Inflammatory macrophage treated with lipopolysaccharide for 1 hour (primary cell): ENCODE results near the gene ABCA4.
A peak's percentile ranks its signal among the peaks of the same experiment; 100 is the strongest.

ENCODE experiments used
- DNase-seq, 2 donors: peaks; one replicate each; pipeline ENCODE4 v3.0.0-alpha.2; 2020 to 2022

ABCA4 gene

GRCh38 chr1:94048413-94049164 is 72.4 kb downstream of the ABCA4 start:
- DNase-seq = no peak

GRCh38 chr1:94047949-94048348 is 73.0 kb downstream of the ABCA4 start:
- no peak for DNase-seq

- DNase-seq = peak; percentile 36 to 67
Observed at GRCh38 chr1:94045465-94046056, 75.4 kb downstream of the ABCA4 start.

DNA sequence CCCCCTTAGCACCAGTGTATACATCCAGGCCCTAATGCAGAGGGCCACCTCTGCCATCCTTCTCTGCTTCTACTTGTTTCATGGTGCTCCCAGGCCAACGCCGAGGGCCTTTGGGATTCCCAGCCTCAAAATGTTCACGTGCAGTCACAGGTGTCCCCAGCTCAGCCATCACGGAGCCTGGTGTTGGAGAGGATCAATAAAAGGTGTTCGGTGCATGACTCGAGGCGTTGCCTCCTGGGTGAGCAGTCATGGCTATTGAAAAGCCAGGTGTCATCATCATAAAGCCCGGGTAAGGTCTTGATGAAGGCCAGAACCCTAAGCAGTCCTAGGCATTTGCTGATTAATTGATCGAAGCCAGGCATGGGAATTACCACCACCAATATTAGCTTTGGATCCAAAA is 76.1 kb downstream of the ABCA4 start:
- no peak for DNase-seq

GRCh38 chr1:94044290-94044790 is 76.6 kb downstream of the ABCA4 start:
- peak in 1 of 2 donors; percentile 10 for DNase-seq

DNA sequence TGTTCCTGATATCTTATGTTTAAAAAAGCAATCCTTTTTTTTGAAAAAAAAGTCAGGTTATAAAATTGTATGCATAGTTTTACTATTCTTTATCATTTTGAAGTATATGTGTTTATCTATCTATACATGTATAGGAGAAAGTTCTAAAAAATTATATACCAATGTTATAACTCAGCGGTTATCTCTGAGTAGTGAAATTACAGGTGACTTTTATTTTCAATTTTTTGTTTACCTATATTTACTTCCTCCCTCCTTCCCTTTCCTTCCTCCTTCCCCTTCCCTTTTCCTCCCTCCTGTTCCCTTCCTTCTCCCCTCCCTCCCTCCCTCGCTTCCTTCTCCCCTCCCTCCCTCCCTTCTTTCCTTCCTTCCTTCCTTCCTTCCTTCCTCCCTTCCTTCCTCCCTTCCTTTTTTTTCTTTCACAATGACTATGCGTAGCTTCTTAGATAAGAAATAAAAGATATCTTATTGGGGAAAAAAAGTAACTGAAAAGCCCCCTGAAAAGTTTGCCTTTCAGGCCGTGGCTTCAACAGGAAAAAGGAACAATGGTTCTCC is 77.1 kb downstream of the ABCA4 start:
- DNase-seq = no peak

- no peak for DNase-seq
Observed at GRCh38 chr1:94042388-94042787, 78.6 kb downstream of the ABCA4 start.

GRCh38 chr1:94039871-94040569 is 80.9 kb downstream of the ABCA4 start:
- no peak for DNase-seq

- peak; percentile 42 to 81 for DNase-seq
Observed at GRCh38 chr1:94039514-94039870, 81.5 kb downstream of the ABCA4 start.

DNA sequence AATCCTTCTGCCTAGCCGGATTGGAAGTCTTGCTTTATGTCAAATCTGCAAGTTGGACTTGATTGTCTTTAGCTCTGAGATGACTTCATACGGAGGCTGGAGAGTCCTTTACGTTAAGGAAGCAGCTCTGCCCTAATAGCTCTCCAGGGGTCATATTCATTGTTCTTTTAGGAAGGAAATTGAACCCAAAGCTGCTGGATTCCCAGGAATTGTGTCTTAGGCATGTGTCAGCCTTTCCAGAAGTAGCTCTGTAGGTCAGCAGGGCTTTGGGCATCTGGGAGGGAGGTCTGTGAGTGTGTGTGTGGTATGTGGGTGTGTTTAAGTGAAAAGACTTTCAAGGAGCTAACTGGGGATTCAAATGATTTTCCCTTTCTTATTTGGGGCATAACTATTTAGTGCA is 82.4 kb downstream of the ABCA4 start:
- no peak for DNase-seq

DNA sequence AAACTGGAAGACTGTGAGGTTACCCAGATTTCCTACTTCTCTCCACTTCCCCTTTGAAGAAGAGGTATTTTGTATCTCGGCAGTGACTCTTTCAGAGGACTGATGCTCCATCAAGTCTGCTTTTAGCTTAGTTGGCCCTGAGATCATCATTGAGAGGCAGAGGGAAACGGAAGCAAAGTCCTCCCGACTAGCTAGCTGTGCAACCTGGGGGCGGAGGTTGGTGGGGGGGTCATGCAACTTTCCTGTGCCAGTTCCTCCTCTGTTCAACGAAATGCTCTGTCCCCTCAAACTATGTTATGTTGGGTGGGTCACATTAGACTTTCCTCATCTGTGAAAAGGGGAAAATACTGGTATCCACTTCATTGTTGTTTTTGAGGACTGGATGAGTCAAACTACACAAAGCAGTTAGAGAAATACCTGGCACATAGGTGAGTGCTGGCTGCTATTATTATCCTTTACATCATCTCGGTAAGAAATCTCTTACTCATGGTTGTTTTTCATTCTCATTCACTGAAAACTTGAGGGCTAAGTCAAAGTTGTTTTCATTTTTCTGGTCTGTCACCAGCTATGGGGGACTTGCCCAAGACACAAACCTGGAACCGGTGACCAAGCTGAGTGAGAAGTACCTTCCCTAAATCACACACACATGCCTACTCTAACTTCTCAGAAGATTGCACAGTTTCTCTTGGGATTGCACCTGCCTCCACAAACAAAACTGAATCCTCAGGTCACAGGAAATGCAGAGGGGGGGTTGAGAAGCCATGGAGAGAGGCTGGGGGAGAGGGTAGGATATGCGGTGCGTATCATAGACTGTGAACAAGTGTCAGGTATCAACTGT is 83.3 kb downstream of the ABCA4 start:
- peak; percentile 11 to 17 for DNase-seq

DNA sequence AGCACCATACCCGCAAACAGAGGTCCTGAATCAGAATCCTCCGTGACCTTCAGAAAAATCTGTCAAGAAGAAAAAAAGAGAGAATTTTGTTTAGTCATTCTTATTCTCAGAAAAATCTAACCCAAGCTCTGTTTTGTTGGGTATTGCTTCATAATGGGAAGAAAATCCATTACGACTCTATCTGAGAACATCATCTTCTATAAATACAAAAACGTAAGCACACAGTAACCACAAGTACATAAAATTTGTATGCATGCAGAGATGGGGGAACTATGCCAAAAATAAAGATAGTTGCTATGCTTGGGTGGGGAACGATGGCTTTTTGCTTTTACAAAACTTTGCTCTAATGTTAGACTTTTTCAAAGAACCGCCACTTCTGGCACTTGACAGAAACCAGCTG is 84.2 kb downstream of the ABCA4 start:
- peak; percentile 27 to 29 for DNase-seq

- DNase-seq = no peak
Observed at GRCh38 chr1:94033849-94034248, 87.1 kb downstream of the ABCA4 start.

GRCh38 chr1:94032637-94033036 is 88.3 kb downstream of the ABCA4 start:
- DNase-seq = no peak

GRCh38 chr1:94031591-94031990 is 89.4 kb downstream of the ABCA4 start:
- DNase-seq = no peak

- no peak for DNase-seq
Observed at GRCh38 chr1:94031154-94031553, 89.8 kb downstream of the ABCA4 start.

DNA sequence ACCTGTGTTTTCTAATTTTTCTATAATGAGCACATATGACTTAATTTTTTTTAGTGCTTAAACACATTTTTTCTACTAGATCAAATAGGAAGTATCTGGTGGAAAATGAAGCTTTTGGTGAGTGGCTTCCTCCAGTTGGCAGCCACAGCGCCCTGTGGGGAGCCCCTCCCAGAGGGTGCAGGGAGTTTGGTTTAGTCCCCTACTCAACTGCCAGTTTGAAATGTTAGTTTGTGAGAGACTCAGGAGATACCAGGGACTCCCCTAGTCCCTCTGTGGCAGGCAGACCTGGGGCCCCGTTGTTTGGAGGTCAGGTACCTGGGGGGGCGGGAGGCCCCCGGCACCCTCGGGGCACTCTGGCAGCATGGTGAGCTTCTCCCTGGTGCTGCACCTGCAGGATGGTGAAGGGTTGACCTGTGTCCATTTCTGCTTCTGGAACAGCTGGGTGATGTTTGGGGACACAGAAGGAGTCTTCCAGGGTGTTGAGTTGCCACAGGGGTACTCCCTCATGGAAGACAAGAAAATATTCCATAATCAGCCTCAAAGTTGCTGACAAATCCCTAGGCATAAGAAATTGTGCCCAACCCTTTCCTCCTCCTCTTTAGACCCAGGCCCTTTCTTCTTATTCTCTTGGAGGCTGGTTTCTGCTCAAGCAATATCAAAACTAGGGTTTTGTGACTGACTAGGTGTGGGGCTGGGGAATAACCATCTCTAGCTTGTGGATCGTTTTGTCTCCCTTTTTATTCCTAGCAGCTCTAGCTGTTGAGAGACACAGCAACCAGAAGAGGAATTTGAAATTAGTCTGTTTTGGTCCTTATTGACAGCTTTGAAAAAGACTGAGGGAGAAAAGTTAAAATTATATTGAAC is 91.6 kb downstream of the ABCA4 start:
- DNase-seq = no peak

- no peak for DNase-seq
Observed at GRCh38 chr1:94027721-94028515, 93.0 kb downstream of the ABCA4 start.

- peak in 1 of 2 donors; percentile 14 for DNase-seq
Observed at GRCh38 chr1:94026619-94027380, 94.1 kb downstream of the ABCA4 start.
